ENCODE data around the gene MFSD1.

The MFSD1 gene

GRCh38 chr3:158765518-158766205 is 36.2 kb upstream of the MFSD1 start:
- TF ChIP-seq RARB (CRISPR knock-in tag; IDR thresholded peaks at IDR 0.05) (no peak), BACH2 (CRISPR knock-in tag; IDR thresholded peaks at IDR 0.05; ENCODE audit: borderline replicate concordance) (no peak), PPARA (CRISPR knock-in tag; IDR thresholded peaks at IDR 0.05; ENCODE audit: borderline replicate concordance) (no peak), SNAI2 (CRISPR knock-in tag; IDR thresholded peaks at IDR 0.05) (no peak), CREB5 (CRISPR knock-in tag; IDR thresholded peaks at IDR 0.05; ENCODE audit: low read depth) (no peak), GLIS3 (CRISPR knock-in tag; IDR thresholded peaks at IDR 0.05) (no peak), ZFP30 (CRISPR knock-in tag; IDR thresholded peaks at IDR 0.05) (no peak), PATZ1 (CRISPR knock-in tag; IDR thresholded peaks at IDR 0.05; ENCODE audit: borderline replicate concordance) (no peak), ZC3H10 (CRISPR knock-in tag; IDR thresholded peaks at IDR 0.05) (no peak), OSR1 (CRISPR knock-in tag; IDR thresholded peaks at IDR 0.05) (no peak), POU6F1 (CRISPR knock-in tag; IDR thresholded peaks at IDR 0.05; ENCODE audit: borderline replicate concordance, low read depth) (no peak), TSHZ2 (CRISPR knock-in tag; IDR thresholded peaks at IDR 0.05) (no peak), ZNF565 (CRISPR knock-in tag; conservative IDR thresholded peaks at IDR 0.05; ENCODE audit: low read depth) (no peak), TCF4 (CRISPR knock-in tag; IDR thresholded peaks at IDR 0.05; ENCODE audit: borderline replicate concordance) (no peak)
- no peak for ATAC-seq

GRCh38 chr3:158766364-158766763 is 35.5 kb upstream of the MFSD1 start:
- TF ChIP-seq CSDC2 (CRISPR knock-in tag; IDR thresholded peaks at IDR 0.05) (no peak), RARB (CRISPR knock-in tag; IDR thresholded peaks at IDR 0.05) (no peak), TCF4 (CRISPR knock-in tag; IDR thresholded peaks at IDR 0.05; ENCODE audit: borderline replicate concordance) (no peak), ZNF8 (CRISPR knock-in tag; IDR thresholded peaks at IDR 0.05) (no peak), ARNTL (CRISPR knock-in tag; IDR thresholded peaks at IDR 0.05; ENCODE audit: borderline replicate concordance, low read depth) (no peak), ZNF565 (CRISPR knock-in tag; conservative IDR thresholded peaks at IDR 0.05; ENCODE audit: low read depth) (no peak), ZFP3 (CRISPR knock-in tag; IDR thresholded peaks at IDR 0.05) (no peak), CSRNP3 (CRISPR knock-in tag; IDR thresholded peaks at IDR 0.05) (no peak), PATZ1 (CRISPR knock-in tag; IDR thresholded peaks at IDR 0.05; ENCODE audit: borderline replicate concordance) (no peak), SNAI2 (CRISPR knock-in tag; IDR thresholded peaks at IDR 0.05) (no peak), ZNF70 (CRISPR knock-in tag; IDR thresholded peaks at IDR 0.05) (no peak), TSHZ2 (CRISPR knock-in tag; IDR thresholded peaks at IDR 0.05) (no peak), PPARA (CRISPR knock-in tag; IDR thresholded peaks at IDR 0.05; ENCODE audit: borderline replicate concordance) (no peak), POU6F1 (CRISPR knock-in tag; IDR thresholded peaks at IDR 0.05; ENCODE audit: borderline replicate concordance, low read depth) (no peak), ZC3H10 (CRISPR knock-in tag; IDR thresholded peaks at IDR 0.05) (no peak), OSR1 (CRISPR knock-in tag; IDR thresholded peaks at IDR 0.05) (no peak)
- no peak for ATAC-seq
